HG03039 (cell line): Measurements from ENCODE around the gene DRGX.

Source experiments
- ATAC-seq: cut with Tn5 transposase; IDR thresholded peaks from one replicate; pipeline ENCODE4 v1.9.1; 2021; ENCODE audit warnings: mild to moderate bottlenecking, moderate library complexity; ENCODE audit not compliant: unreplicated experiment

DRGX gene

DNA sequence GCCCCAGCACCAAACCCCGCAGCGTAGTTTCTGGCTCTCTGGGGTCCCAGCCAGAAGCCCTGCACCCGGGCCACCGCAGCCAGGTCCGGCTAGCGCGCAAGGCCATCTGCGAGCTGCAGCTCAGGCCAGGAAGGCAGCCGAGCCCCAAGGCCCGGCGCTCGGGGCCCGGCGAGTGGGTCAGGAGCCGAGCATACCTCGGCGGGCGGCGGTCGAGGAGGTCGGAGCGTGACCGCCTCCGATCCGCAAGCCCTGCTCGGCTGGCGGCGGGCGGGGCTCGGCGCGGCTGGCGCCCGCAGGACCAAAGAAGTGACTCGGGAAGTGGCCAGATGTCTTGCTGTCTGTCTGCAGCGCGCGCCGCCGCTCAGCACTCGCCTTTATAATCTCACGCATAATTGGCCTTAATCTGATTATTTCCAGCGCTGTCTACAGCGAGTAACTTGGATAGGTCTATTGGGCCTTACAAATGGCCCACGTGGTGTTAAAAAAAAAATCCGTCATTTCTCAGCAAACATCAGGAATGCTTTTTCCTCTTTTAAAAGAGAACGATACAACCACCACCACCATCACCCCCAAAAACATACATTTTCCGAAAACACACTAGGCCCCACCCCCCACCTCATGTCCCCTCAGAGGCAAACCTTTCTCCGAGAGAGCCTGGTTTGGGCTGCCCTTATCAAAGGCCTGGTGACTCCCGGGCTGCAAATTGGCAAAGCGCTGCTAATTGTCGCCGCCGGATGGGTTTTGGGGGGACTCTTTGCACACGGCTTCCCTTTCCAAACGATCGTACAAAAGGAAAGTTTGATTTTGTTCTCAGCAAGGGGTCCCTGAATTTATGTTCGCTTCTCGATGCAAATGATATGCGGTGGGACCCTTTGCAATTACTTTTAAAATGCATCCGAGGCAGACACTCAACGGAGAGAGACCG, at the start of gene DRGX:
Gene DRGX (minus strand): TSS at position 349 of the 925 bp plus-strand sequence. CDS start 649 bp downstream, outside the sequence.
- ATAC-seq: no peak

DNA sequence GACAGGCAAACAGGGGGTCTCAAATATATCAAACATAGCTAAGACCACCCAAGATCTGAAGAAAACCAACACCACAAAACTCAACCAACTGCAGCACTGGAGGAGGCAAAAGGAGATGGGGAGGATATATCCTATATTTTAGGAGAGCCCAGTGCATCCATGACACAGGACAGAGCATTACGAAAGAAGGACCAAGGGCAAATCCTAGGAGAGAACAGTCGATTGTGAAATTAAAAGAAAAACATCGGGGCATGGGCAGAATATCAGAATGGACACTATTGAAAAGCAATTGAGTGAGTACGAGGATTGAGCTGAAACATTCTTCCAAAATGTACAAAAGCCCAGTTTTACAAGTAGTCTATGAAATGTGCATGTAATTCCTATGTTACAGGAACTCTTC, 48.5 kb upstream of the DRGX start:
- ATAC-seq: no peak

DNA sequence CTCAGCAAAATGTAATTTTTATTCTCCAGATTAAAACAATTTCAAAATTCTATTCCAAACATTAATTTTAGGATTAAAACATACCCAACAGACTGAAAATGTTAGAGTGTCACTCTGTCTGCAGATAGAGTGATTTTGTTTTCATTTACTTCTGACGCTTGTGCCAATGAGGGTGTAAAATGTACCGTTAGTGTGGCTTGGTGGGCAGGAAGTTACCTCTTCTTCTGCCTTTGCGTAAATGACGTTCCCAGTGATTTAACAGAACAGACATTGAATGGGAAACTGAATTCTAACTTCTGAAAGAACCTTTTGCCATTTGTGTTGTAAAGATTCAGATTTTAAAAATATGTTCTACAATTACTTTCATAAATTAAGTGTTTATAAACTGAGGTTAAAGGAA, 47.0 kb upstream of the DRGX start:
- ATAC-seq: no peak

DNA sequence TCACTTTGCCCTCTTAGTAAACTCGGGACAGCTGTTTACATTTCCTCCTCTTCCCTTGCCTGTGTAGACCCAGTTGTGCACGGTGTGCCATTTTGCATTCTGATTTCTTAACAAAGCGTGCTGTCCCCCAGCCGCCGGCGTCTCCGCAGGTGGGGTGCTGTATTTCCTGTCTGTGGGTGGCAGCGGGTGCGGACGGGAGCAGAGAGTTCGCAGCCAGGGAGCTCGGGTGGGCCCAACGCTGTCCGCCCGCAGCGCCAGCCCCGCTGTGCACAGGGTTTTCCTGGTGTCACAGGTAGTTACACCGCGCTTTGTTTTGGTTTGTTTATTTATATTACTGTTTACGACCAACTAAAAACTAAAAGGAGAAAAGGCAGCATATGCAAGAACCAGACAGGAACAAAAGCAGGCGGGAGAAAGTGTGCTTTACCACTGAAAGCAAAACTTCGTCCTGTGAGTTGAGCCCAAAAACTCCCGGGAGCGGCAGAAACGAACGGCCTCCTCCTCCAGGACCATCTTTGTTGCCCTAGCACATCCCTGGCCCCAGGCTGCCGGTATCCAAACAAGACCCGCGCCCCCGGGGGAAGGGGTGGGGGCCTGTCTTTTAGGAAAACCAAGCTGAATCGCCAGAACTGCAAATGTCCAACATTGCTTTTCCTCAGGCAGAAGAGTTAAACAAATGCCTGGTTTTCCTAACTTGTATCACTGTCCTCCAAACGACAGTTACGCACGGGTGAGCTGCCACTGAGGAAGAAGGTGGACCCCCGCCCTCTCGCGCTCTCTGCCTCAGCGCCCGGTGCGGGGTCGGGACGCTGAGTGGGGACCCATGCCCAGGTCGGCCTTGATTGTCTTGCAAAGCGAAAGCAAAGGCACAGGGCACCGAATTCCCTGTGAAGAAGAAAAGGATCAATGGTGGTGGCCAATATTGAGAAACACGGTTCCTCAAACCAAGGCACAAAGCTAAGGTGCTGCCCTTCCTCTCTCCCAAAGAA, 45.9 kb upstream of the DRGX start:
- ATAC-seq: no peak

DNA sequence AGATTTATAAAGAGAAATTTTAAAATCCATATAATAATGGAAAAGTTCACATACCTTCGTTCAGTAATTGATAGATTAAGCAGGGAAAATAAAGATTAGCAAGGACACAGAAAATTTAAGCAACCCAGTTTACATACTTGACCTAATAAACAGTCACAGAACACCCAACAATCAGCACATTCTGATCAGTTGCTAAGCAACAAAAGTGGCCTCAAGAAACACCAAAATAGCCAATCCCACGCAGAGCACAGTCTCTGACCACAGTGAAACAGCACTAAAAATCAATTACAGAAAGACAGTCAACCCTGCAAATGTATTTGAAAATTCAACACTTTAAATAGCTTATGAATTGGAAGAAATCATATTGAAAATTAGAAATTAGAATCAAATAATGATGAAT, 39.3 kb upstream of the DRGX start:
- no peak for ATAC-seq

DNA sequence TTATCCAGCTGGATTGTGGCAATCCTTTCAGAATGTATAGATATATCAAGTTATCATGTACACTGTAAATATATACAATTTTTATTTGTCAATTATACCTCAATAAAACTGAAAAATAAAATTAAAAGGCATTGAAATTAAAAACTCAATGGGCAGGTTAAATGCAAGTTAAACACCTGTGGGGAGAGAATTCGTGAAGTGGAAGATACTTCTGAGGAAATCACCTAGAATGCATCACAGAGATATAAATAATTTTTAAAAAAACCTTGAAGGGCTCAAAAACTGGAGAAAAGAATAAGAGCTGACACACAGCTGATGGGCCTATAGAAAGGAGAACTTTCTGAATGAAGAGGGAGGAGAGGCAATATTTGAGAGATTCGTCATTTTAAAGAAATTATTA, 37.2 kb upstream of the DRGX start:
- ATAC-seq: no peak

DNA sequence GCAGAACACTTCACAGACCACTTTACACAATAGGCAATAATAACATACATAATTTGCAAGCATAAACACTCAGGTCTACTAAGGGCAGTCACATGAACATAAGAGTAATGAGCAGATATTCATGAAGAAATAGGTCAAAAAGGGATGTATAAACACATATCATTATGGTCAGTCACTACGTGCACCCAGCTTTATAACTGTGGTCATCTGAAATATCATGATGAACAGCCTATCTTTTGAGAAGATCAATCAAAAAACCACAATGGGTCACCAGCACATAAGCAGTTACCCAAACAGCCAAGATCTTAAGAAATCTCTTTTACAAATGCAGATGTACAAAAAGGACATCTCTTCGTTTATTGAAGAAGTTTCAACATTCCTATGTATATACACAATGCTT, 35.5 kb upstream of the DRGX start:
- ATAC-seq: no peak

DNA sequence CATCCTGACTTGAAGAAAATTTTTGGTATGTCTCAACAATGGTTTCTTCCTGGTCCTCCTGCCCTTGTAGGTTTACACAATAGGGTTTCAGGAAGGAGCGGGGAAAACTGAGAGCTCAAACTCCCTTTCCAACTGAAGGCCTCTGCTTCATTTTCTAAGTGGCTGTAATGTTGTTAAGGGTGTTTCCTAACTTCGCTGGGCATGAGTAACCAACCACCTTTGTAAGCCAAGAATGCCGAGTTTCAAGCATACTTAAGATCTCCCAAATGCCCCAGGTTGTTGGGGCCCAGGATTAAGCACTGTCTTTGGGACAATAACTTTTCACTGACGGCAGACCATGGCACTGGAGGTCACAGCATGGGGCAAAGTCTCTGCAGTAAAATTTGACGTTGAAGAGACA, 33.6 kb upstream of the DRGX start:
- no peak for ATAC-seq

DNA sequence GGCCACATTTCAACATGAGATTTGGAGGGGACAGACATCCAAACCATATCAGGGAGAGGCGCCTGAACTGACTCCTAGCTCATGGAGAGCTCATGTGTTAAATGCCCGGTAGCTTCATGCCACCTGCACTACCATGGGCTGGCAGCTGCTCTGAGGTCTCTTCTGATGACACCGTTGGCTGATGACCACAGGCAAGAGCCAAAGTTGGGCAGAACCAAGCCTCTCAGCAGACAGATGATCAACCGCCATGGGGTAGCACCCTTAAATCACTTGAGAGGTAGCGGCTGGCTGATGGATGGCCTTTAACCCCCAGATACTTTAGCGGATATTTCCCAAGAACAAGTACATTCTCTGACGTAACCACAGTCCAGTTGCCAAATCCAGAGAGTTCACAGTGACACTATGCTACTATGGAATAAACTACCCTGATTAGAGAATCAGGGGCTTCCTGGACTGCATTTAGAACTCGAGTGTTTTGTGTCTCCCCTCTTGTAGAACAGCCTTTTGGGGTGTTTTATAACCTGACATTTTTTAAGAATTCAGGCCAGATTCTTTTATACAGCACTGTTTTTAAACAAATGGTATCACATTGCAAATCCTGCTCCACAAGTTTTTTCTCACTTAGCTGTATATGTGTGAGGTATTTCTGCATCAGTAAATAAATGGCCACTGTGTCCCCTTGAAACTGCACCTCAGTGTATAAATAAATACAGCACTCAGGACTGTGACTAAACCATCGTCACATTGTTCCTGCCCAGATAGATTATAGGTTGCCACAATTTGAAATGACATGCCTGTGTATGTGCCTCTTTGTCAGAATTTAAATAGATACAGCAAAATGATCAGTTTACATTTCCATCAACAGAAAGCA, 30.8 kb upstream of the DRGX start:
- no peak for ATAC-seq

DNA sequence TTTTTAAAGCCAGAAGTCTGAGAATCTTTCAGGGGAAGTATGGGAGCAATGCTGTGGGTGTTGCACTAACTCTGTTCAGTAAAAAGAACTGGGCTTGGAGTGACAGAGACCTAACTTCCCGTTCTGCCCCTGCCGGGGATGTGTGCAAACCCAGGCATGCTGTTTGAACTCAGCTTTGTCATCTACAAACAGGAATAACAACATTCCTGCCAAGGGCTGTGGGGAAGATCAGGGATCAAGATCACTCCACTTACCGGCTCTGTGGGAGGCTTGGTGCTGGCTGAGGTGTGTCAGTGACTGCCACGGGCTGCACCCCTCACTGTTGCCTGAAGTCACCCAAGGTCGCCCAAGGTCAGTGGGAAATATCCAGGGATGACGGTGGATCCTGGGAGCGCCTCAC, 23.1 kb upstream of the DRGX start:
- ATAC-seq: no peak

DNA sequence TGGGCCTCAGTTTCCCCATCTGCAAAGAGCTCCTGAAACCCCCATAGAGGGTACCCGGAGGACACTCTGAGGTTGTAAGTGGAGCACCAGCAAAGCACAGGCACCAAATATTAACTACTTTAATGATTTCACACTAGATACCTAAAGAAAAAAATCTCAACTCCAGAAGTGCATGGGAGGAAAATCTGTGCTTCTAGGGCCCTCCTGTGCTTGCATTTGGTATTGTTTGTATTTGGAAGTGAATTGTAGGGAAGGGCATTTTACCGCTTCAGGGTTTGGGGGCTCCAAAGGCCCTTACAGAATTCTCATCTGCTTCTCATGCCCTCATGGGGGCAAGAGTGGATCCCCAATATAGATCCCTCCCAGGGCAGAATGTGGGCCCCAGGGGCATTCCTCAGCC, 22.4 kb upstream of the DRGX start:
- ATAC-seq: no peak

DNA sequence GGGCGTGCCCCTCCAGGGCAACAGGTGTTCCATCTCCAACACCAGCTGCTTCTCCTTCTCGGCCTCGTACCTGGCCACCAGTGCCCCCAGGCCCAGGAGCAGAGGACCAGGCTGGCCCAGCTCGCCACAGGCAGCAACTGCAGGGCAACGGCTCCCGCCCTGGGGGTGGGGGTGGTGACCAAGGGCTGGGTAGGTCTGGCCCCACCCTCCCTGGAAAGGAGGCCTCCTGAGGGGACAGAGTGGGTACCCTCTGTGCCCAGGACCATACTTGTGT, 22.1 kb upstream of the DRGX start:
- no peak for ATAC-seq

DNA sequence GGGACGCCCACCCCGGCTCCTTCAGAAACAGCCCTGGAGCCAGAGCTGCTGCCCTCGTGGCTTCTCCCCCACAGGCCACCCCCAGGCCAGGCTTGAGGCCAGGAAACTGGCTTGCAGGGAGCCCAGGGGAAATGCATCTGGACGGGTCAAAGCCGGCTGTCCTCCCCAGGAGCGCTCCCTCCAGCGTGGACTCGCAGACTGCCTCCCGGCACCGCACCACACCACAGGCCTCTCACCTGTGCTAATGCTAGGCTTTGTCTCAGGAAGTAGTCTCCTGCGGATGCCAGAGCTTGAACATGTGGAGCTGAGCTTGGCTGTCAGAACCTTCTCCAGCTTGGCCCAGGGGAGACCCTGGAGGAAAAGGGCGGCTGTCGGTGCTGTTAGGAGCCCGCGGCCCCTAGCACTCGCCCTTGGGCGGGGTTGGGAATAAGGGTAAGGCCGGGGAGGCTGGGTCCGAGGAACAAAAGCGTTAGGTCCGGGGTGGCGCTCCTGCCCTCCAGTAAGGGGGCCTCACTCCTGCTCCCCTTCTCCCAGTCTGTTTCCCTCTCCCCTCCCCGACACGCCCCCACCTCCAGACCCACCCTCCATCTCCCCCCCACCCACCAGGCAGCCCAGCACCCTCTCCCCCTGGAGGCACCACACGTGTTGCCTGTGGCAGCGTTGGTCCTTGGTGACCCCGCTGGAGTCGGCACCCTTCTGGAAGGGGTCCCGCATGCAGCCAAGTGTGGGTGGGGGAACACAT, 21.6 kb upstream of the DRGX start:
- no peak for ATAC-seq

DNA sequence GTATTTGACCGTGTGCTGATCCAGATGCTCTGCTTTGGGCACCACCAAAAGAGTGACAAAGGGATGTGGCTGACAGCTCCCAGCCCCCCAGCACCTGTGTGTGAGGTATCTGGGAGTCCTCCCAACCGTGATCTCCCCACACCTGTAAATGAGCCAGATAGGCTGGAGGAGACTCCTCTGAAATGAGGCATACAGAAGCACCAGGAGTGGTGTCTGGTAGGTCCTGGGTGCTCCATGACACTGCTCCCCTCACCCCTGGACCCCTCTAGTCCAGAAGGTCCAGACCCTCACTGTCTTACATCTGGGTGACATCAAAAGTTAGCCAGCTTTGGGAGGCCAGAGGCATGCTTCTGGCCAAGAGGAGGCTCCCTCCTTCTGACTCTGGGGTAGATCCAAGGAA, 20.0 kb upstream of the DRGX start:
- no peak for ATAC-seq

DNA sequence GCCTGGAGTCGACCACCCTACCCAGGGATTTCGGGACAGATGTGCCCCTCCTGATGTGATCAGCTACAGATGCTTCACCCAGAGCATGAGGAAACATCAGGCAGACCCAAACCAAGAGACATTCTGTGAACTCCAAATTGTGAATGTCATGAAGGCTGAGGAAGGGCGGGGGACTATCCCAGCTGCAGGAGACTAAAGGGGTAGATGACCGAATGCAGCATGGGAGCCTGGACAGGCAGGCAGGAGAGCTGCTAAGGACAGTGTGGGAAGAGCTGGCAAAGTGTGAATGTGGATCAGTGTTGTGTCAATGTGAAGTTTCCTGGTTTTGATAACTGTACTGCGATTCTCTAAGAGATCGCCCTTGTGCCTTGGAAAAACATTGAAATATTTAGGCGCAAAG, 19.2 kb upstream of the DRGX start:
- ATAC-seq: no peak

DNA sequence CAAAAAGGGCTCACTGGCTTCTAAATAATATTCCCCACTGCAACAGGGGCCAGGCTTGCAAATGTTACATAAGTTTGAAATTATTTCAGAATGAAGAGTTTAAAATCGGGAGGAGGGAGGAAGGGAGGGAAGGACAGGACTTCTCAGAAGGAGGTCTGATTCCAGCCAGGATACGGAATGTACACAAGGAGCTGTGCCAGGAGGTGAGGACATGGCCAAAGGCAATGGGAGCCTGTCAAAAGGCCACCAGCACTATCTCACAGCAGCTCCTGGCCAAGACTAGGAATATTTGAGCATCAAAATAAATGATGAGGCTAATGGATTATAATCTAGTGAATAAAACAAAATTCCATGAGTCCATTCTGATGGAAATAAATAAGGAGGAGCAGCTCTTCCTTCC, 18.6 kb upstream of the DRGX start:
- no peak for ATAC-seq

DNA sequence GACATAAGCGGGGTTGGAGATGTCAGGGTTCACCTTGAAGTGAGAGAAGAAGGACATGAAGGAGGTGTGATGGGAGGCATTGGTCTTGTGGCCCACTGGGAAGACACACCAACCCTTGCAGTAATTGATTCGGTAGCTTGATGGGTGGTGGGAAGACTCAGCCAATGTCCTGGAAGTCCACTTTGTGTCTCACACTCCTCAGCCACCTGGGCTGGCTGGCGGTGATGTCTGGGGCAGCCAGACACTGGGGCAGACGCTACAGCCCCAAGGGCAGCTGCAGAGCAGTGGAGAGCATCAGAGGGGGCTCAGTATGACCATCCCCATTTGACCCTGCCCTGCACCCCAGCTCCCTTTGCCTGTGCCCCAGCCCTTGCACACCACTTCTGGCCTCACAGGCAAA, 16.7 kb upstream of the DRGX start:
- no peak for ATAC-seq

DNA sequence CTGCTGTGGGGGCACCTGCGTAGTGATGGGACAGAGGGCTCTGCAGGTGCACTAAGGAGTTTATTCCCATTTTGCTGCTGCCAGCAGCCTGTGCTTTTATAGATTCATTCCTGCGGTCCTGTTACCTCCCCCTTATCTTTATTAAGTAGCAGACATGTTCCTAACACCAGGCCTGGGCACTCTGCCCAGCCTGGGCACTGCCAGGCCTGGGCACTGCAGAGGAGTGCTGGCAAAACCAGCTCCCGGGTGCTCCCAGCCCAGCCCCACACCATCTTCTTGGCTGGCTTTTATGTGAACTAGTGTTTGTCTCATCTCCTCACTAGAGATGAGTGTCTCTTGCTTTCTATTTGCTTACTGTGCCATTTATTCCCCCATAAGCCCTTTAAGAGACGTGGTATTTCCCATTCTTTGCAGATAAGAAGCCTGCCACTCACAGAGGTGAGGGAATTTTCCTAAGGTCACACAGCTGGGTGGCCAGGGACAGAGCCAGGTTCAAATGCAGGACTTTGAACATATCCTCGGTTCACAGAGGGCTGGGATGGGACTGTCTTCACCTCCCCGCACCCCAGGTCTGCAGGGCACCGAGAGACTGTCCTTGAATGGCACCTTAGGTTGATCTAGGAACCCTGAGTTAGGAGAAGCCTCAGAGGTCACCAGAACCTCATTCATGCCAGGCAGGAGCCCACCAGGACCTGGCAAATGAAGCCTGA, 14.6 kb upstream of the DRGX start:
- ATAC-seq: no peak

DNA sequence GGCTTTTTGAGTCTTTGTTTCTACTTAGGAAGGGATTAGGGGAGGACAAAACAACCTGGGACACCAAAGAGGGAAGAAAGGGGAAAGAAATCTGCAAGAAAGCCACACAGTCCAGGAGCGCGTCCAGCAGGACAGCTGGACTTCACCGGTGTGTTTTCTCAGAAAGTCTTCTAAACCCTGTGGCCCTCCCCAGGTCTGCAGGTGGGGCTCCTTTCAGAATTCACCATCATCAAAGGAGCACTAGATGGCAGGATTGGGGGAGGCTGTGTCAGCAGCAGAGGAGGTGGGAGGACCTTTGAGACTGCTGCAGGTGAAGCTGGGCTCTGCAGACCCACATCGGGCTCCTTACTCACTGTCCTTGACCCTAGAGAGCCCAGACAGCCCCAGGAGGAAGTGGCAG, 13.9 kb upstream of the DRGX start:
- ATAC-seq: no peak
